Hematopoietic multipotent progenitor cell (in vitro differentiated cells): ENCODE results near the gene NOX5. TPM values are rescaled to one million over a fixed set of nuclear protein-coding genes. Genes with fewer than 3 reads are reported as not detected.
A peak's percentile ranks its signal among the peaks of the same experiment; 100 is the strongest.

Source experiments
- DNase-seq, 3 donors: peaks; one replicate each; pipeline ENCODE4 v3.0.0-alpha.2; 2011 to 2015; ENCODE audit warnings: low read depth in 2 of 3, low spot score in 2 of 3
- total RNA-seq: library from RNA; depleted of rRNA; stranded (reverse); fragments of >200 nt; gene quantifications from one replicate; pipeline ENCODE4 v1.2.3, GENCODE V29; 2012

NOX5 gene
- total RNA-seq, 1 donor = under 0.01 TPM

DNA sequence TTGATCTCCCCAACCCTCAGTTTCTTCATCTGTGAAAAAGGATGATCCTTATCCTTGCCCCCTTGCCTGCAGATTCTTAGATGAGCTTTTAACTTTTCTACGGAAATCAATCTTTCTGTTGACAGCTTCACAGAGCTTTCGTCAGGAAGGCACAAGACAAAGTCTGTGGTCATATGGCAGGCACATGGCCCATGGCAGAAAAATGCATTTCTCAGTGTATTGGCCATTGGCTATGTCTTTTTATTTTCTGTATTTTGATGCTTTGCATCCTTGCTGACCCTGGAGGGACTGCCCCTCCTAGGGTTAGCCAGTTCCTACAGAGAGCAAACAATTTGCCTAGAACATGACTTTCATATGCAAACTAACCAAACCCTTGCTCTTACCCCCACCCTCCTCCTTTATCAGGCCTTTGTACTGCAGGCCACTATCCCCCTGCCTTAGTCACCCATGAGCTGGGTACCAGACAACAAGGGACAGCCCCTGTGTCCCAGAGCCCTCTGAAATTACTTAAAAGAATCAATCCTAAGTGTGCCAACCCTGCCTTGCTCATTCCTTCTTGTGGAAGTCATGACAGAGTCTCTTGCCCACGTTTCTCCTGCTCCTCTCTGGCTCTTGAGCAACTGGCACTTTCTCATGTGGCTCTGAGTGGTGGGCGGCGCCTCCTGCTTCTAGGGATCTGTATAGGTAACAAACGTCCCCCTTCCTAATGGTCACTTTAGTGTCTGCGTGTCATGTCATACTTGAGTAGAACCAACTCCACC lies 24.1 kb upstream of the NOX5 start:
- DNase-seq = no peak

DNA sequence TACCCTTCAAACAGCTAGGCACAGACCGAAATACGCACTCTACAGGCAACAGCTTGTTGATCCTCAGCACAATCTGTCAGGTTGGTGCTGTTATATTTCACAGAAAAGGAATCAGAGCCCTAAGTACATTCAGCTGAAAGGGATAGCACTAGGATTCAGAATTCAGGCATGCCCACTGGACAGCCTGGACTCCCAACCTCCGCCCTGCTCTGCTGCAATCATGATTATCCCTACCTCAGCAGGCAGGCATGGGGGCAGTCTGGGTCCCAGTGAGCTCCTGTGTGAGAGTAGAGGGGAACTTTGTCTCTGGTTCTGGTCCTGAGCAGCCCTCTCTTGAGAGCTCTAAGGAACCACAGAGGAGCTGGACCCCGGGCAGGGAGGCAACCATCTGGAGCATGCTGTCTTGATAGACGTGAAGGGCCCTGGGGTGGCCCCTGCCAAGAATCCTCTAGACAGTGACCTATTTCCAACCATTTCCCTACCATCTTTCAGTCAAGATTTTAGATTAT lies 23.4 kb upstream of the NOX5 start:
- DNase-seq = no peak

DNA sequence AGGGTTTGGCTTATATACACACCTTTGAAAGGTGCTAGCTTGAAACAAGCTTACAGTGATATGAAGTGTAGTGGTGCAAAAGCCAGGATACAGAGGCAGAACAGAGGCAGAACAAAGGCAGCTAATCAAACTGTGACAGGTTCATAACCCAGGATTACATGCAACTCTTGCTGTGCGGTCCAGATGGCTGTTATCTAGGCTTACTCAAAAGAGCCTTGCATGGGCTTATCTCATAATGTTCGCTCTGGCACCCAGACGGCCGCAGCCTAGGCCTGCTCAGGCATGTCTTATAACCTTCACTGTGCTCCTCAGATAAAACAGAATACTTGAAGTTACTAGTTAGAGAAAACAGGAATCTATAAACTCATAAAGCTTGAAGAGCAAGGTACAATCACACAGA lies 22.8 kb upstream of the NOX5 start:
- DNase-seq = peak in 2 of 3 donors; percentile 20

DNA sequence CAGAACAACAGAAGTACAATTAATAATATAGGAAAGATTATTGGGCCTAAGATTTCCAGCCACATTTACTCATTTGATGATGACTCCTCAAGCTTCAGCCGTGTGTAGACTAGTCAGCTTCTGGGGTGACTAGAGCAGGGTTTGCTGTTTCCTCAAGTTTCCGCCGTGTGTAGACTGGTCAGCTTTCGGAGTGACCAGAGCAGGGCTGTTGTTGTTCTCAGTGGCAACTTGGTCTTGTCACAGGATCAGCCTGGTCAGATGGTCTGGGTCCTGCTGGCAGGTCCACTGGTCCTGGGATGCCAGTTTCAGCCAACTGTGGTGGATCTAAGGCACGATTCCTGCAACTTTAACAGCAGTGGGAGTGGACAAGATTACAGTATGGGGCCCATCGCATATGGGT lies 21.8 kb upstream of the NOX5 start:
- no peak for DNase-seq

DNA sequence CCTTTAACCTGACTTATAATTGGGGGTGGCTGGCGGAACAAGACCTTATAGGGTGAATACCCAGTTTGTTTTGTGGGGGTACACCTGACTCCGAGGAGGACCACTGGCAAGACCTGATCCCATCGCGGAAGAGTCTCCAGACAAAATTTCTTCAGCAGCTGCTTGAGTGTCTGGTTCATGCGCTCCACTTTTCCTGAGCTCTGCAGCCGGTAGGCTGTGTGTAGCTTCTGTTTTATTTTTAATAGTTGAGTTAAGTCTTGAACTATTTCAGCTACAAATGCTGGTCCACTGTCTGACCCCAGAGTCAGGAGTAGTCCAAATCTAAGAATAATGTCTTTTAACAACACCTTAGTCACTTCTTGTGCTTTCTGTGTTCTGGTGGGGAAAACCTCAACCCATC lies 21.2 kb upstream of the NOX5 start:
- no peak for DNase-seq

DNA sequence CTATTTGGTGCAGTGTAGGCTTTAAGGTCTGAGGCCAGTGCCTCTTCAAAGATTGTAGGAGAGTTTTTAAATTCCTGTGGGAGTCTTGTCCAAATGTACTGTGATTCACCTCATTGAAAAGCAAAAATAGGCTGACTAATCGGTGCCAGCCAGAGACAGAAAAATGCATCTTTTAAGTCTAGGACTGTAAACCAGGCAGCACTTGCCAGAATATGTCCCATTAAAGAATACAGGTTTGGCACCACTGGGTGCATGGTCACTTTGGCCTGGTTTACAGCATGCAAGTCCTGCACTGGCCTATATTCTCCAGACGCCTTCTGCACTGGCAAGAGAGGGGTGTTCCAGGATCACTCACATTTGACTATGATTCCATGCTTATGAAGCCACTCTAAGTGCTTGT lies 20.3 kb upstream of the NOX5 start:
- DNase-seq = no peak

DNA sequence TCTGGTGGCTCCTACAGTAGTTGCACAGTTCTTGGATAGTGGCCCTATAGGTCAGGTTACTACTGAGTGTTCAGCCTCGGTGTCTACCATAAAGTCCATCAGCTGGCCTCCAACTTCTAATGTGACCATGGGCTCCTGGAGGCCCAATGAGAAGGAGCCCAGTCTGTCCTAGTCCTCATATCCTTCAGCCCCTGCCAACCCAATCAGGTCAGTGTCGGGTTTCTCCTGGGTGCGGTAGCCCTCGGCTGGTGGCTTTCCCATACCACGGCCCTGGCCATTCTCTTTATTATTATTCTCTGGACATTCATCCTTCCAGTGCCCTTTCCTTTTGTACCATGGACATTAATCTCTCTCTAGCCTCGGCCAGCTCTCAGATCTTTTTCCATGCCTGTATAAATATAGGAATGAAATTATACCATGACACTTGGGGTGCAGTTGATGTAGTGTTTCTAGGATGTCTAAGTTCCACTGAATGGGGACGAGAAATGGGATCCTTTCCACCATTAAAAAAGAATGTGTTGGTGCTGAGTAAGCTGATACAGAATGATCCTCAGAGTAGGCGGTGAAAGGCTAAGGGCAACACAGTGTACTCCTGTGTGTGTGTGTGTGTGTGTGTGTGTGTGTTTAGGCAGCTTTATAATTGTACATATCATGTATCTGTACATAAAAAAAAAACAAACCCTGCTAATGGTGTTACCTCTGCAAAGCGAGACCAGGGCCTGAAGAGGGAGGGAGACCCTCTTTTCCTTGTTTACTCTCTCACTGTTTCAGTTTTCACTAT lies 19.3 kb upstream of the NOX5 start:
- DNase-seq = no peak

DNA sequence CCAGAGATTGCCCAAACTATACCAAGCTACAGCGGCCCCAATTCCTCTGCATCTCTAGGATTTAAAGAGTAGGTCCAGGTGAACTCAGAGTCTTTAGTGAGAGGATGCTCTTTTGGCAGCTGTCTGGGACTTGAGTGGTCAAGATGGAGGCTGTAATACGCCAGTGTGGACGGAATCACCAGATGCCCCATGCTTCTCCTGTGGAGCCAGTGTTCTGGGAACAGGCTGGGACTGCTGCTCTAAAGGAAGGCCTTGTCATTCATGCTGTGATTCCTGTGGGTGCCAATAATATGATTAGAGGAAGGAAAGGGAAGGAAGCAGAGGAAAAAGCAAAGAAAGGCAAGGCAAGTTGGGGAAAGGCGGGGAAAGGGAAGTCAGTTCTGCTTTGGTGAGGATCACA lies 17.4 kb upstream of the NOX5 start:
- DNase-seq = no peak

DNA sequence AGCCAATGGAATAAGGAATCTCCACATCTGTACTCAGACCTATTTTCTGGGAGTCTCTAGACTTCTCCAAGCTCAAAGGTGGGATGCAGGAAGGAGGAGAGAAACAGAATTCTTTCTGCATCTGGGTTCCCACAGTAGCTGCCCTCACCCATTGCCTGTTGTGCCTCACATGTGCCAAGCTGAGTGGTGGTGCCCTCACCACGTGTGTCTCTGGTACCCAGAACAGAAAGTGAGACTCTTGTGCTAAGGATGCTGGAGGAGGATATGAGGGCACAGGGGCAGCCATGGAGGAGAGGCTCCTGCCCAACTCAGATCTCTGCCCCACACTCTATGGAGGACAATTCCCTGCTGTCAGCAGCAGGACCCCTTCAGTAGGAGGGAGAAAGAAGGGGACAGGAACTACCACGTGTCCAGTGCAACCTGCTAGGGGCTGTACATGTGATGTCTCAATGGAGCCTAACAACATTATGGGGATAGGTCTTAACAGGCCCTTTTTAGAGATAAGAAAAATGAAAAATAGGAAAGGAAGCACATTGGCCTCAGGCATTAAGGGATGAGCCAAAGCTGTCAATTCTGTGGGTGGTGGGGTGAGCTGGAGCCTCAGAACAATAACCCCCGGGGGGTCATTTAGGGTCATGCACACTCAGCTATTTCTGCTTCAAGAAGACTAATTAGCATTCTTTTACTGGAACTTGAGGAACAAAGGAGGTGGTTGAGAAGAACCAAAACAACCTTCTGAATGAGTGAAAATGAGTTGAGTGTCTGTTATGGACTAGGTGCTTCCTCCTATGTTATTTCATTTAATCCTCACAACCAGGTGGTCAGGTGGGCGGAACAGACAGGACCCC lies 16.3 kb upstream of the NOX5 start:
- DNase-seq = no peak

DNA sequence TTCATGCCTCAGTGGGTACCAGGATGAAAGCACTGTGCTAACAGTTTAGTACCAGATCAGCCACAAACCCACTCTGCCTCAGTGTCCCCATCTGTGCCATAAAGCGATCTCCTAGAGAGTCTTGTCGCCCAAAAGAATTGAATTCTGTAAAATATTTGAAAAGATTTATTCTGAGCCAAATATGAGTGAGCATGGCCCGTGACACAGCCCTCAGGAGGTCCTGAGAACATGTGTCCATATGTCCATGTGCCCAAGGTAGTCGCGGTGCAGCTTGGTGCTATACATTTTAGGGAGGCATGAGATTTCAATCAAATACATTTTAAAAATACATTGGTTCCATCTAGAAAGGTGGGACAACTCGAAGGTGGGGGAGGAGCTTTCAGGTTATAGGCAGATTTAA lies 15.4 kb upstream of the NOX5 start:
- DNase-seq = no peak

DNA sequence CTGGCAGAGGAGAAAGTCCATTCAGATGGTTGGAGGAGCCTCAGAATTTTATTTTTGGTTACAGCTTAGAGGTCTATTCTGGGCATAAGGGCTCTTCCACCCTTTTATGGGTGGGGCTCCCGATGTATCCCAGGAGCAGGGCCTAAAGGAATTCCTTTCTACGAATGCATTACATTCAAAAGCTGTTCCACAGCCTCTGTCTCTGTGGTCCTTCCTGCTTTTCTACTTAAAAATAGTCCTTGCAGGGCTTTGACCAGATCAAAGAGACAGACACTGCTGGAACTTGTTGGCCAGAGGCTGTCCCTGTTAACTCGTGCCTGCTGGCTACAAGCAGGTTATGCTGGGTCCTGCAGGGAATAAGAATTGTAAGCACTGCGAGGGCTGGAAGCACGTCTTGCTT lies 14.4 kb upstream of the NOX5 start:
- DNase-seq = no peak

DNA sequence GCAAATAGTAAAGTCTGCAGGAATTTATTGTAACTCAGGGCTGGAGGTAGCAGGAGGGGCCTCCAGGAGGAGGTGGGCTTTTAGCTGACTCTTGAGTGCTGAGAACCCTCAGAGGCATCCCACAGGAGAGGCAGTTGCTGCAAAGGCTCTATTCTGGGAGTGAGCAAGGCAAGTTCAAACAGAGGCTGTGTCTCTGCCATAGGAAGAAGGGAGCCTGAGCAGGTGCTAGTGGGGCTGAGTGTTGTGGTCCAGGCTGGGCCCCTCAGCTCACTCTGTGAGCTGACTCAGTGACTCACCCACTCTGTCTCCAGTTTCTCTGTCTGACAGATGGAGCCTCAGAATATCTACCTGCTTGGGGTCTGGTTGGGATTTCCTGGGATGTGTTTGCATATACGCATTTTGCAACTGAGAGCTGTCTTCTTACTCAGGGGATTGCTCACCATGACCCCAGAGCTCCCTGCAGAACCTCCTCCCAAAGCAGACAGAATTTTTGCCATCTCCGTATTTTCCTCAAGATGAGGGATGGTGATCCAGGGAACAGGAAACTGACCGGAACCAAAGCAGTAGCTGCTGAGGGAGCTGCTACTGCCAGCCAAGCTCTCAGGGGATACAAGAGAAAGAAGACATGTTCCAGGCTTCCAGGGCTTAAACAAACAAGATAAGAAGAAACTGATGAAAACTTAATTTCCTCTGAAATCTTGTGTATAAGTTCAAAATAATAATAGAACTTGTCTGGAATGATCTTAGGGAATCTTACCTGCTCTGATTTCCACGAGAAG lies 13.6 kb upstream of the NOX5 start:
- DNase-seq = no peak

DNA sequence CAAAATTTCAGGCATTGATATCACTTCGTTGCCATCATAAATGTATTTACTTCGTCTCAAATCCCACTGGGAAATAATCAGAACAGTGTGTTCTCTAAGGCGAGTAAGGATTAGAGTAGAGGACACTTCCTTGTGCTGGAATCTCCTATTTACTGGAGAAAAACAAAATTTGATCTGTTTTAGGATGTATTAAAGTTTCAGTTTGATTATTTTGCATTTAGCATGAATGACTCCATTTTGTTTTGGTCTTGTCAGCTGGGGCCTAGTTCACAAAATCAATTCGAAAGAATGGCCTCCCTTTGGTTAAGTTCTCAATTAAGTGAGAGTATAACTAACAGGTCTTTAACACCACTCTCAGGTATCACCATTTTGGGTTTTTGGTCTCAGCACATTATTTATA lies 11.7 kb upstream of the NOX5 start:
- DNase-seq = no peak

DNA sequence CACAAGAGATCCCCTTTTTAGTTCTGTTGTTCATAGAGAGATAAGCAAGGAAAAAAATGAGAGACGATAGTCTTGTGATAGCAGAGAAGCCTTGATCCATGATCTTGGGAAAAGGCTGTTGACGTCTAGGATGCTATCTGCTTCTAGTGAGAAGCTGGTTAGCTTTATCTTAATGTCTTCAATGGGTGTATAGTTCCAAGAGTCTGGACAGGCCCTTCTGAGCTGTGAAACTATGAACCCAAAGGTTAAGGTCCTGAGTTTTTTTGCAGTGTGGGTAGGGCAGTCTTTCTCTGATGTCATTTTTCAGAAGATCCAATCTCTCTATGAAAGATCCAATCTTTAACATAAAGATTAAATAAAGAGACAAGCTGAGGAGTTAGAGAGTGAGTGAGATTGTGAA lies 10.5 kb upstream of the NOX5 start:
- no peak for DNase-seq

DNA sequence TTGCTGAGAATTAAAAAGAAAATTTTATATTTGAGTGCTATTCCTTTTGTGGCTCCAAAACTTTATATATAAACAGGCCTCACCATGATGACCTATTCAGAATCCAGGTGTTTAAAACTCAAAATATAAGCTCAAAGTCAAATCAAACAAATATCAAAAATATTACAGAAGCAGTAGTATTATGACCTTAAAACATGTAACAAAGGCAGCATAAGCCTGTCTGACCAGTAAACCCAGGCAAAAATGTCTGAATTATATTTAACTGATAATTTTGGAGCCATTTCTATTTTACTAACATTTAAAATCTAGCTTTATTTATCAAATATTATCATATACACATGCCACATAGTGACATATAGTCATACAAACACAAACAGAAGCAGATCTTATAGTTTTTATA lies 6.4 kb upstream of the NOX5 start:
- DNase-seq = no peak

DNA sequence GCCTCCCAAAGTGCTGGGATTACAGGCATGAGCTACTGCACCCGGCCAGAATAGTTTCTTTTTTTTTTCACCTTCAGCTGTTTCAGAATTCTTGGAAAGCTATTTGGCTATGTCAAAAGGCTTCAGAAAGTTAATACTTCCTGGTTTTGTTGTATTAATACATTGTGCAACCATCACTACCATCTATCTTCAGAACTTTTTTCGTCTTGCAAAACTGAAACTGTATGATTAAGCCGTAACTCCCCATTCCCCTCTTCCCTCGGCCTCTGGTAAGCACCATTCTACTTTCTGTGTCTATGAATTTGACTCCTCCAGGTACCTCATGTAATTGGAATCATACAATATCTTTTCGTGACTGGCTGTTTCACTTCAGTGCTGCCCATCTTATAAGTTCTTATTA lies 5.2 kb upstream of the NOX5 start:
- no peak for DNase-seq

DNA sequence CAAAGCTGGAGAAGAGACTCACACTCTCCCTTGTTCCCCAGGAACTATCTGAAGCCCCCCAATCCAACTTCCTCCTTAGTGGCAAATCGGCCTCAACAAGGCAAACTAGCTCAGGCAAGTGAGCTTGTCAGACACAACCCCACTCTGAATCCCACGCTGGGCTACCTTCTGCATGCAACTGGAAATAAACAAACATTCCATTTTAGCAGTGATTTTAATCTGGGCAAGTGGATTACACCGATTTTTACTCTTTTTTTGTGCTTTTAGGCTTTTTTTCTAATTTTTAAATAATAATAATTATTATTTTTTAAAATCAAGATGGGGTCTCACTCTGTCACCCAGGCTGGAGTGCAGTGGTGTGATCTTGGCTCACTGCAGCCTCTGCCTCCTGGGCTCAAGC lies 2.9 kb upstream of the NOX5 start:
- DNase-seq = no peak

DNA sequence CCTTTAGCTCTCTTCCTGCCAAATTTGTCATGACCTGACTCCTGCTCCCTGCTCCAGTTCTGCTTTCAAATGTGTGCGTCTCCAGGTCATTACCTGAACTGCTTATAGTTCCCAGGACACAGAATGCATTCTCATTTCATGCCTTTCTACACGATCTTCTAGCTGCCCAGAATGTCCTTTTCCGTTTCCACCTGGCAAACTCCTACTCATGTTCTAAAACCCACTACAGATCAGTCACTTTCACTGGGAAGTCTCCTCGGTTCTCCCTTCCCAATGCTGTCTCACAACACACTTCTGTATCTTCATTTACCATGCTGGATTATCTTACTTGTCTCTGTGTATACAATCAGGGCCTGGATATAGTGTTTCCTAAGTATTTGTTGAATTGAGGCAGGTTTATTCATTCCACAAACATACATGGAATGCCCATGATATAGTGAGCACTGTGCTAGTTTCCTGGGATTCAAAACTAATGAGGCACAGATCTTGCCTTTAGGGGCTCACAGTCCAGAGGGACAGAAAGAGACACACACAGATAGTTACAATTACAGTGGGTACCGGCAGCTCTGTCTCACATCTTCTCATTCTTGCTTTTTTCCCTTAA lies 1.6 kb upstream of the NOX5 start:
- no peak for DNase-seq

DNA sequence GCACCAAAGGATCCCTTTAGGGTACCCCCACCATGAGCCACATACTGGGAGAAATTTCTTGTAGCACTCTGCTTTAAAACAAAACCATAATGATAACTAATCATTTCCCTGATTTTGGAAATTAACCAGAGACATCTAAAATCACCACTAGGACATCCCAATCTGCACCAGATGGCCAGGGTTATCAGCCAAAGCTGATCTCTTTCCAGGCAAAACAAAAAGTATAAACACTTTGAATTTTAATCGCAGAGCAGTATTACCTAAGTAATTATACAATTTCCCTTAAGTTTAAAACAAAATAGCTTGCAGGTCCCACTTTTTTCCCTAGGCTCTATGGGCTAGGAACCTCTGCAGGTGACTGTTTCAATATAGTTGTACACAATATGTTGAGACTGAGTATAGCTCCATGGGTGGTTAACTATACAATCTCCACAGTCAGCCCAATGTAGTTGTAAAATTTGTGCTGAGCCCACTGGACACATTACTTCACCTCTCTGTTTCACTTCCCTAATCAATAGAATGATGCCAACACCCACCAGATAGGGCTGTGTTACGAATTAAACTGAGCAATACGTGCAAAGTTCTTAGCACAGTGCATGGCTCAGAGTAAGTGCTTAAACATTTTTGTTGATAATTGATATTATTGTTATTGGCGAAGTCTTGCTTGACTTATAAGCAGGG lies 629 bp upstream of the NOX5 start:
- DNase-seq = no peak

DNA sequence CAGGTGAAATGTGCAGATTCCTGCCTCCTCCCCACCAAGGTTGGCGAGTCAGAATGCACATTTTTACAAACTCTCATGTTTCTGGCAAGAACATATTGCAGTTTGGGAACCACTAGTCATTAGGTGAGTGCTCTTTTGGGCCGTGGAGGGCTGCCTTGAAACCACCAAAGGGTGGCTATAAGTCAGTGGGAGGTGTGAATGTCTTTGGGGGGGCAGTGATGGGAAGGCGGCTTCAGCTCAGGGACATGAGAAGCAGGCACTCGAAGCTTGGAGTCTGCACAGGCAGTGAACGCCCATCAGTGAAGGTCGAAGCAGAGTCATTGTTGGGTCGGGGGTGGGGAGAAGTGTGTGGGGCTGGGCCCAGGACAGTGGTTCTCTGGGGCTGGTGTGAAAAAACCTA lies 1.1 kb downstream of the NOX5 start:
- no peak for DNase-seq
